KMS-11 (cell line): Measurements from ENCODE around the gene CACNA2D1.

ENCODE experiments used
- H2AFZ ChIP-seq: fragments of 200-600 bp; sonication (generic); 2 replicates; pipeline ENCODE4 v1.6.1; 2016; ENCODE audit warnings: antibody characterized with exemption, mixed run types, low read depth
- H3K27ac ChIP-seq: fragments of 200-600 bp; sonication (generic); 2 replicates; pipeline ENCODE4 v1.6.1; 2016; ENCODE audit warnings: mild to moderate bottlenecking, mixed run types
- H3K27me3 ChIP-seq: fragments of 200-600 bp; sonication (generic); 2 replicates; pipeline ENCODE4 v1.6.1; 2017; ENCODE audit warnings: mild to moderate bottlenecking, low read depth, mixed run types, moderate library complexity; ENCODE audit not compliant: insufficient read depth
- H3K36me3 ChIP-seq: fragments of 200-600 bp; sonication (generic); 2 replicates; pipeline ENCODE4 v1.6.1; 2017; ENCODE audit warnings: mild to moderate bottlenecking, mixed run types; ENCODE audit not compliant: insufficient read depth
- H3K4me1 ChIP-seq: fragments of 200-600 bp; sonication (generic); 2 replicates; pipeline ENCODE4 v1.6.1; 2016; ENCODE audit warnings: mild to moderate bottlenecking, low read depth, mixed run types; ENCODE audit not compliant: poor library complexity, severe bottlenecking
- H3K4me2 ChIP-seq: fragments of 200-600 bp; sonication (generic); 2 replicates; pipeline ENCODE4 v1.7.0; 2016; ENCODE audit warnings: mild to moderate bottlenecking, mixed run types
- H3K4me3 ChIP-seq: fragments of 200-600 bp; sonication (generic); IDR thresholded peaks from 2 replicates; pipeline ENCODE4 v1.6.1; 2017; ENCODE audit warnings: low read depth, low read length, mixed read lengths; ENCODE audit not compliant: insufficient read depth
- H3K79me2 ChIP-seq: fragments of 200-600 bp; sonication (generic); 2 replicates; pipeline ENCODE4 v1.6.1; 2016; ENCODE audit warnings: low read depth, mixed run types; ENCODE audit not compliant: insufficient read depth
- H3K9ac ChIP-seq: fragments of 200-600 bp; sonication (generic); 2 replicates; pipeline ENCODE4 v1.6.1; 2016; ENCODE audit warnings: mild to moderate bottlenecking, mixed run types
- H4K20me1 ChIP-seq: fragments of 200-600 bp; sonication (generic); 2 replicates; pipeline ENCODE4 v1.6.1; 2016; ENCODE audit warnings: mild to moderate bottlenecking, mixed run types; ENCODE audit not compliant: insufficient read depth
- TF ChIP-seq, protein P1 (sequence below): fragments of 200-600 bp; sonication (generic); conservative IDR thresholded peaks from 2 replicates; pipeline ENCODE4 v1.6.1; 2017; ENCODE audit warnings: low read depth, mild to moderate bottlenecking, antibody characterized with exemption, low read length, moderate library complexity, mixed read lengths

The CACNA2D1 gene

DNA sequence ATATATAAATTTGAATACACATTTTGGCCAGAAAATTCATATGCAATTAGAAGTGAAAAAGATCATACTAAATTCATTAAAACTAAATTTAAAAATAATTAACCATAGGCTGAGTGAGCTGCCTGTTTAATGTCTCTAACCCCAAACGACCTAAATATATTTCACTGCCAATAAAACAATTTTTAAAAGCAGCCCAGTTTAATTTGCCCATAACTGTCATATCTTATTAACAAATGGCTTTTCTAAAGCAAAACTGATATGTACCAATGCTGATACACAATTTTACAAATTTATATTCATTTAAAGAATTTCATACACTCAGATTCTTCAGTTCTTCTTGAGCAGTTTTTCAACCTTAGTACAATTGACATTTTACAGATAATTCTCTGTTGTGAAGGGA, 99.9 kb downstream of the CACNA2D1 start:
- no peaks in the 10 kb centered on the region for H3K4me1 ChIP-seq
- no peak overlapping the region for H3K4me2 ChIP-seq
- H3K27me3 ChIP-seq, result no peaks in the 10 kb centered on the region
- no peak overlapping the region for H2AFZ ChIP-seq
- no peaks in the 10 kb centered on the region for H3K79me2 ChIP-seq
- H3K9ac ChIP-seq, result no peak overlapping the region
- no peaks in the 10 kb centered on the region for H4K20me1 ChIP-seq
- no peak overlapping the region for H3K4me3 ChIP-seq
- H3K36me3 ChIP-seq, result no peaks in the 10 kb centered on the region
- TF ChIP-seq, protein P1, sequence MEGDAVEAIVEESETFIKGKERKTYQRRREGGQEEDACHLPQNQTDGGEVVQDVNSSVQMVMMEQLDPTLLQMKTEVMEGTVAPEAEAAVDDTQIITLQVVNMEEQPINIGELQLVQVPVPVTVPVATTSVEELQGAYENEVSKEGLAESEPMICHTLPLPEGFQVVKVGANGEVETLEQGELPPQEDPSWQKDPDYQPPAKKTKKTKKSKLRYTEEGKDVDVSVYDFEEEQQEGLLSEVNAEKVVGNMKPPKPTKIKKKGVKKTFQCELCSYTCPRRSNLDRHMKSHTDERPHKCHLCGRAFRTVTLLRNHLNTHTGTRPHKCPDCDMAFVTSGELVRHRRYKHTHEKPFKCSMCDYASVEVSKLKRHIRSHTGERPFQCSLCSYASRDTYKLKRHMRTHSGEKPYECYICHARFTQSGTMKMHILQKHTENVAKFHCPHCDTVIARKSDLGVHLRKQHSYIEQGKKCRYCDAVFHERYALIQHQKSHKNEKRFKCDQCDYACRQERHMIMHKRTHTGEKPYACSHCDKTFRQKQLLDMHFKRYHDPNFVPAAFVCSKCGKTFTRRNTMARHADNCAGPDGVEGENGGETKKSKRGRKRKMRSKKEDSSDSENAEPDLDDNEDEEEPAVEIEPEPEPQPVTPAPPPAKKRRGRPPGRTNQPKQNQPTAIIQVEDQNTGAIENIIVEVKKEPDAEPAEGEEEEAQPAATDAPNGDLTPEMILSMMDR, result no peak
- no peak overlapping the region for H3K27ac ChIP-seq

- Histone ChIP-seq H3K36me3 (no peaks in the 10 kb centered on the region), H3K27me3 (no peaks in the 10 kb centered on the region), H3K9ac (no peak overlapping the region), H3K4me3 (no peak overlapping the region), H3K4me2 (no peak overlapping the region), H2AFZ (no peak overlapping the region), H3K79me2 (no peaks in the 10 kb centered on the region), H3K27ac (no peak overlapping the region), H3K4me1 (no peaks in the 10 kb centered on the region), H4K20me1 (no peaks in the 10 kb centered on the region)
- TF ChIP-seq, protein P1, result no peak
Measured at GRCh38 chr7:82339958-82340357, 103.6 kb downstream of the CACNA2D1 start.

DNA sequence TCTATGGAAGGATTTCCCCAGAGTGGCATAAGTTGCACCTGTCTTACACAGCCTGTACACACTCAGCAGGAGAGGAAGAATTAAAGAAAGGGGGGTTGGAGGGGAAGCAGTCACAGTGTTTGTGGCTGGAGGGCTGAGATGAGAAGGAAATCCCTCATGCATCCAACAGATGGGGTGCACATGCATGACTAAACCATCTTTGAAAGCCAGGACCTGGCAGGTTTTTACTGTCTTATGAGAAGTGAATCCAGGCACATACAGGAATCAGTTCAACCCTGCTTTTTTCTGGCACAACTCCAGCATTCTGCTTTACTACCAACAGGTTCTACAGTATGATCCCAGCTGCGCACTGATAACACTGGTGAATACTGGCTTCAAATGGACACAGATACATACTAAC, 107.7 kb downstream of the CACNA2D1 start:
- H3K4me1 ChIP-seq, result no peaks in the 10 kb centered on the region
- no peak overlapping the region for H3K9ac ChIP-seq
- no peak overlapping the region for H3K4me3 ChIP-seq
- no peaks in the 10 kb centered on the region for H3K27me3 ChIP-seq
- H4K20me1 ChIP-seq, result no peaks in the 10 kb centered on the region
- H3K4me2 ChIP-seq, result no peak overlapping the region
- no peak overlapping the region for H3K27ac ChIP-seq
- H2AFZ ChIP-seq, result no peak overlapping the region
- H3K36me3 ChIP-seq, result no peaks in the 10 kb centered on the region
- H3K79me2 ChIP-seq, result no peaks in the 10 kb centered on the region
- TF ChIP-seq, protein P1, result no peak

GRCh38 chr7:82335001-82335400, 108.6 kb downstream of the CACNA2D1 start:
- H3K4me1 ChIP-seq, result no peaks in the 10 kb centered on the region
- H3K9ac ChIP-seq, result no peak overlapping the region
- no peak overlapping the region for H3K4me3 ChIP-seq
- H2AFZ ChIP-seq, result no peak overlapping the region
- H3K36me3 ChIP-seq, result no peaks in the 10 kb centered on the region
- no peaks in the 10 kb centered on the region for H3K79me2 ChIP-seq
- H4K20me1 ChIP-seq, result no peaks in the 10 kb centered on the region
- TF ChIP-seq, protein P1, result no peak
- H3K27me3 ChIP-seq, result no peaks in the 10 kb centered on the region
- H3K4me2 ChIP-seq, result no peak overlapping the region
- no peak overlapping the region for H3K27ac ChIP-seq
